ENCODE data around the gene RAB8B. TPM values are rescaled to one million over a fixed set of nuclear protein-coding genes. Genes with fewer than 3 reads are reported as not detected.

RAB8B gene
- total and polyA plus RNA-seq, 2 experiments from 2014 or later, result 16.4 to 36.9 TPM

DNA sequence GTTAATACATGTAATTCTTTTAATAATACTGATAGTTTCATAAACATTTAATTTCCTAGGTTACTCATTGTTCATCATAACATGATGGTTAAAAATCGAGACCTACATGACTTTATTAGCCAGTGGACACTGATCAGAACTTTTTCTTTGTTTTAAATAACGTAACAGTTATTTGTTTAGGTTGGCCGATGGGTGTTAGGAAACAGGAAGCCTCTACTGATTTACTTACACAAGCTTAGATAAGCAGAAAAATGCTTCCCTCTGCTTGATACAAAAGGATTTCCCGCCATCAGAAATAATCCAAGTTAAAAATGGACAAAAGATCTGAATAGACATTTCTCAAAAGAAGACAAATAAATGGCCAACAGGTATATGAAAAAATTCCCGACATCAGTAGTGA lies 71.4 kb downstream of the RAB8B start:
- Histone ChIP-seq H4K20me1 (ENCODE audit: insufficient read depth, poor library complexity, severe bottlenecking) (no peaks in the 10 kb centered on the region), H3K9me3 (ENCODE audit: low read depth) (no peaks in the 10 kb centered on the region), H3K27me3 (no peaks in the 10 kb centered on the region), H3K4me2 (no peak overlapping the region), H3K4me1 (ENCODE audit: insufficient read depth) (peaks cover 26% of the 10 kb centered on the region), H2AFZ (no peak overlapping the region), H3K9me2 (replicated peaks; ENCODE audit: insufficient read depth) (no peaks in the 10 kb centered on the region), H3K36me3 (replicated peaks; ENCODE audit: insufficient read depth, low read depth) (no peaks in the 10 kb centered on the region), H3K27ac (no peak overlapping the region), H3K4me3 (no peak overlapping the region), H3K79me2 (no peaks in the 10 kb centered on the region)
- DNase-seq (ENCODE audit: low spot score), result no peak
- TF ChIP-seq, protein P1, sequence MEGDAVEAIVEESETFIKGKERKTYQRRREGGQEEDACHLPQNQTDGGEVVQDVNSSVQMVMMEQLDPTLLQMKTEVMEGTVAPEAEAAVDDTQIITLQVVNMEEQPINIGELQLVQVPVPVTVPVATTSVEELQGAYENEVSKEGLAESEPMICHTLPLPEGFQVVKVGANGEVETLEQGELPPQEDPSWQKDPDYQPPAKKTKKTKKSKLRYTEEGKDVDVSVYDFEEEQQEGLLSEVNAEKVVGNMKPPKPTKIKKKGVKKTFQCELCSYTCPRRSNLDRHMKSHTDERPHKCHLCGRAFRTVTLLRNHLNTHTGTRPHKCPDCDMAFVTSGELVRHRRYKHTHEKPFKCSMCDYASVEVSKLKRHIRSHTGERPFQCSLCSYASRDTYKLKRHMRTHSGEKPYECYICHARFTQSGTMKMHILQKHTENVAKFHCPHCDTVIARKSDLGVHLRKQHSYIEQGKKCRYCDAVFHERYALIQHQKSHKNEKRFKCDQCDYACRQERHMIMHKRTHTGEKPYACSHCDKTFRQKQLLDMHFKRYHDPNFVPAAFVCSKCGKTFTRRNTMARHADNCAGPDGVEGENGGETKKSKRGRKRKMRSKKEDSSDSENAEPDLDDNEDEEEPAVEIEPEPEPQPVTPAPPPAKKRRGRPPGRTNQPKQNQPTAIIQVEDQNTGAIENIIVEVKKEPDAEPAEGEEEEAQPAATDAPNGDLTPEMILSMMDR (IDR thresholded peaks at IDR 0.05; ENCODE audit: poor library complexity), result no peak
- TF ChIP-seq EZH2 (IDR thresholded peaks at IDR 0.05; ENCODE audit: borderline replicate concordance) (no peak), EZH2phosphoT487 (IDR thresholded peaks at IDR 0.05; ENCODE audit: low read depth, severe bottlenecking, unreplicated experiment) (no peak)
- WGBS (ENCODE audit: low lambda C conversion rate, missing lambda C conversion rate), result 82% methylated on average over 5 of the region's 5 CpGs

DNA sequence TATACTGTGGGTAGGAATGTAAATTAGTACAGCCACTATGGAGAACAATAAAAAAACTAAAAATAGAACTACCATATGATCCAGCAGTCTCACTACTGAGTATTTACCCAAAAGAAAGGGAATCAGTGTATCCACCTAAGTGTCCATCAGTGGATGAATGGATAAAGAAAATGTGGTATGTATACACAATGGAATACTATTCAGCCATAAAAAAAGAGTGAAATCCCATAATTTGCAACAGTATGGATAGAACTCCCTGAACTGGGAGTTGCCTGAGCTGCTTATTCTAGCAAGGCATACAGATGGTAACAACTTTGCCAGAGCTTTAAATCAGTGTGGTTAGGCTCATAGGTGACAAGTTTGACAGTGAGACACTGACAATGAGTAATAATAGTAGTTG lies 71.9 kb downstream of the RAB8B start:
- no peak for TF ChIP-seq EZH2 (IDR thresholded peaks at IDR 0.05; ENCODE audit: borderline replicate concordance)
- TF ChIP-seq EZH2phosphoT487 (IDR thresholded peaks at IDR 0.05; ENCODE audit: low read depth, severe bottlenecking, unreplicated experiment), result no peak
- TF ChIP-seq, protein P1 (IDR thresholded peaks at IDR 0.05; ENCODE audit: poor library complexity), result no peak
- Histone ChIP-seq H3K4me3 (no peak overlapping the region), H2AFZ (no peak overlapping the region), H3K4me2 (no peak overlapping the region), H3K27ac (no peak overlapping the region), H3K4me1 (ENCODE audit: insufficient read depth) (peaks cover 20% of the 10 kb centered on the region), H3K9me2 (replicated peaks; ENCODE audit: insufficient read depth) (no peaks in the 10 kb centered on the region), H4K20me1 (ENCODE audit: insufficient read depth, poor library complexity, severe bottlenecking) (no peaks in the 10 kb centered on the region), H3K79me2 (no peaks in the 10 kb centered on the region), H3K36me3 (replicated peaks; ENCODE audit: insufficient read depth, low read depth) (no peaks in the 10 kb centered on the region), H3K9me3 (ENCODE audit: low read depth) (no peaks in the 10 kb centered on the region), H3K27me3 (no peaks in the 10 kb centered on the region)
- no peak for DNase-seq (ENCODE audit: low spot score)

DNA sequence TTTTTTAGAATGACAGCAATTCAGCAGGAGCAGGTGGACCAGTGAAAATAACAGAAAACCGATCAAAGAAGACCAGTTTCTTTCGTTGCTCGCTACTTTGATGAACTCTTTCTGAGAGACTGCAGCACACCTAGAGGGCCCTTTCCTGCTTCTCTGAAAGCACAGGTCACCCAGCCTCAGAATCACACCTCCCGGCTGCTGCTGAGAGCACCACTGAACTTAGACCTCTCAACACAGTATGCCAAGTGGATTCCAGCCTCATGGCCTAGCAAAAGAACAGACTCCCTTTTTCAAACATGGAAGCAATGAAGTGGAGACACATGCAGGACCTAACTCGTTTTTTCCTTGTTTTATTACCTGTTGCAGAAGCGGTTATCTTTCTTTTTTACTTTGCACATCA lies 74.1 kb downstream of the RAB8B start:
- 74% methylated on average over 6 of the region's 6 CpGs for WGBS (ENCODE audit: low lambda C conversion rate, missing lambda C conversion rate)
- no peak overlapping the region for H3K27ac ChIP-seq
- H4K20me1 ChIP-seq (ENCODE audit: insufficient read depth, poor library complexity, severe bottlenecking), result no peaks in the 10 kb centered on the region
- peak; percentile 30 for DNase-seq (ENCODE audit: low spot score)
- TF ChIP-seq, protein P1 (IDR thresholded peaks at IDR 0.05; ENCODE audit: poor library complexity), result no peak
- no peak for TF ChIP-seq EZH2 (IDR thresholded peaks at IDR 0.05; ENCODE audit: borderline replicate concordance)
- TF ChIP-seq EZH2phosphoT487 (IDR thresholded peaks at IDR 0.05; ENCODE audit: low read depth, severe bottlenecking, unreplicated experiment), result no peak
- no peaks in the 10 kb centered on the region for H3K27me3 ChIP-seq
- no peak overlapping the region for H3K4me3 ChIP-seq
- H3K36me3 ChIP-seq (replicated peaks; ENCODE audit: insufficient read depth, low read depth), result no peaks in the 10 kb centered on the region
- no peaks in the 10 kb centered on the region for H3K79me2 ChIP-seq
- H3K9me3 ChIP-seq (ENCODE audit: low read depth), result no peaks in the 10 kb centered on the region
- no peak overlapping the region for H2AFZ ChIP-seq
- H3K4me2 ChIP-seq, result no peak overlapping the region
- H3K4me1 ChIP-seq (ENCODE audit: insufficient read depth), result peaks cover 13% of the 10 kb centered on the region
- H3K9me2 ChIP-seq (replicated peaks; ENCODE audit: insufficient read depth), result no peaks in the 10 kb centered on the region
